ENCODE measurements around the gene INTS6L. TPM values are rescaled to one million over a fixed set of nuclear protein-coding genes. Genes with fewer than 3 reads are reported as not detected.

Gene INTS6L
- total and polyA plus RNA-seq, 8 donors: 6.2 to 40.6 (median 34.5) TPM

- Histone ChIP-seq H3K4me3 (no peak overlapping the region), H3K4me1 (no peaks in the 10 kb centered on the region), H3K9me3 (no peaks in the 10 kb centered on the region), H3K27ac (no peak overlapping the region), H3K27me3 (no peaks in the 10 kb centered on the region), H3K36me3 (no peaks in the 10 kb centered on the region)
- no peak for DNase-seq
- ATAC-seq: no peak
- intact Hi-C loops (cut with DNase I): no loop called here
- TF ChIP-seq CTCF (IDR thresholded peaks at IDR 0.05): no peak
Observed at GRCh38 chrX:135531813-135532212, 11.4 kb downstream of the INTS6L start.

- no peaks in the 10 kb centered on the region for H3K4me1 ChIP-seq
- H3K4me3 ChIP-seq: no peak overlapping the region
- no peak for ATAC-seq
- H3K27ac ChIP-seq: no peak overlapping the region
- no peaks in the 10 kb centered on the region for H3K27me3 ChIP-seq
- no peaks in the 10 kb centered on the region for H3K36me3 ChIP-seq
- intact Hi-C loops (cut with DNase I): no loop called here
- no peaks in the 10 kb centered on the region for H3K9me3 ChIP-seq
- no peak for DNase-seq
- no peak for TF ChIP-seq CTCF (IDR thresholded peaks at IDR 0.05)
Observed at GRCh38 chrX:135535077-135535940, 14.8 kb downstream of the INTS6L start.

- no peaks in the 10 kb centered on the region for H3K4me1 ChIP-seq
- H3K36me3 ChIP-seq: no peaks in the 10 kb centered on the region
- no peaks in the 10 kb centered on the region for H3K9me3 ChIP-seq
- H3K27me3 ChIP-seq: no peaks in the 10 kb centered on the region
- TF ChIP-seq CTCF (IDR thresholded peaks at IDR 0.05): no peak
- ATAC-seq (no peak), DNase-seq (no peak)
- no peak overlapping the region for H3K4me3 ChIP-seq
- intact Hi-C loops (cut with DNase I): no loop called here
- H3K27ac ChIP-seq: no peak overlapping the region
Observed at GRCh38 chrX:135536877-135537276, 16.4 kb downstream of the INTS6L start.

GRCh38 chrX:135541351-135541750 is 20.9 kb downstream of the INTS6L start:
- no peaks in the 10 kb centered on the region for H3K36me3 ChIP-seq
- ATAC-seq (no peak), DNase-seq (no peak)
- no peaks in the 10 kb centered on the region for H3K27me3 ChIP-seq
- no peak for TF ChIP-seq CTCF (IDR thresholded peaks at IDR 0.05)
- H3K9me3 ChIP-seq: no peaks in the 10 kb centered on the region
- intact Hi-C loops (cut with DNase I): no loop called here
- no peak overlapping the region for H3K27ac ChIP-seq
- H3K4me3 ChIP-seq: no peak overlapping the region
- H3K4me1 ChIP-seq: no peaks in the 10 kb centered on the region

- TF ChIP-seq CTCF (IDR thresholded peaks at IDR 0.05): no peak
- no peak for ATAC-seq
- no peak for DNase-seq
Observed at GRCh38 chrX:135543172-135543571, 22.7 kb downstream of the INTS6L start.

More at GRCh38 chrX:135543172-135543571, 22.7 kb downstream of the INTS6L start:
- no peaks in the 10 kb centered on the region for H3K27me3 ChIP-seq
- no peak overlapping the region for H3K4me3 ChIP-seq
- no peaks in the 10 kb centered on the region for H3K4me1 ChIP-seq
- H3K9me3 ChIP-seq: no peaks in the 10 kb centered on the region
- intact Hi-C loops (cut with DNase I): no loop called here
- no peaks in the 10 kb centered on the region for H3K36me3 ChIP-seq
- H3K27ac ChIP-seq: no peak overlapping the region

Data from left lung (tissue), 10 donors.